Gastroesophageal sphincter (tissue), 4 donors: ENCODE data around the gene BICD1. TPM values are rescaled to one million over a fixed set of nuclear protein-coding genes. Genes with fewer than 3 reads are reported as not detected.
"Not testable (repeated sequence)": the region's sequence is repeated elsewhere in the genome, so short reads cannot be mapped to it uniquely, and the experiment has no call there.

Experiments
- ATAC-seq: fragments of 150-250 bp; one replicate; pipeline ENCODE4 v1.9.1; 2016; ENCODE audit warnings: mild to moderate bottlenecking, moderate library complexity
- H3K27ac ChIP-seq, 4 donors: fragments of 200-600 bp; sonication (generic) in 3 of 4; 1 replicate in 3 of 4; 2 replicates in 1 of 4; pipeline ENCODE4 v1.5.1; 2016 to 2019
- H3K27me3 ChIP-seq: fragments of 200-600 bp; sonication (generic); one replicate; pipeline ENCODE4 v1.5.1; 2019
- H3K36me3 ChIP-seq, 2 donors: fragments of 200-600 bp; sonication (generic); one replicate each; pipeline ENCODE4 v1.5.1; 2019; ENCODE audit warnings: control low read depth in 1 of 2
- H3K4me1 ChIP-seq, 3 donors: fragments of 200-600 bp; sonication (generic); 1 replicate in 2 of 3; 2 replicates in 1 of 3; pipeline ENCODE4 v1.5.1; 2016 to 2019; ENCODE audit warnings: control low read depth in 2 of 3
- H3K4me3 ChIP-seq, 2 donors: fragments of 200-600 bp; sonication (generic); one replicate each; pipeline ENCODE4 v1.5.1; 2019; ENCODE audit warnings: mild to moderate bottlenecking in 1 of 2, moderate library complexity in 1 of 2
- H3K9me3 ChIP-seq, 3 donors: fragments of 200-600 bp; sonication (generic); one replicate each; pipeline ENCODE4 v1.5.1; 2017 to 2019; ENCODE audit warnings: control low read depth in 2 of 3
- CTCF ChIP-seq, 4 experiments: fragments of 200-600 bp in 2 of 4; fragments of 450-650 bp in 2 of 4; sonication (generic) in 1 of 4; IDR thresholded peaks; one replicate each; pipeline ENCODE4 v1.5.1; 2017 to 2019; ENCODE audit warnings: antibody characterized with exemption in 4 of 4, mild to moderate bottlenecking in 2 of 4, moderate library complexity in 2 of 4
- EP300 ChIP-seq: sonication (generic); formaldehyde crosslinking; IDR thresholded peaks from one replicate; pipeline ENCODE4 v1.6.1; 2017; ENCODE audit warnings: antibody characterized with exemption, mild to moderate bottlenecking
- POLR2A ChIP-seq, 2 donors: fragments of 450-650 bp; IDR thresholded peaks; one replicate each; pipeline ENCODE4 v1.6.1; 2017; ENCODE audit warnings: antibody characterized with exemption in 2 of 2, mild to moderate bottlenecking in 2 of 2, moderate library complexity in 1 of 2
- POLR2AphosphoS5 ChIP-seq: sonication (generic); formaldehyde crosslinking; IDR thresholded peaks from one replicate; pipeline ENCODE4 v1.6.1; 2017; ENCODE audit warnings: antibody characterized with exemption
- WGBS, 2 donors: methylation state at CpG; one replicate each; pipeline ENCODE4 v1.1.5; 2018; ENCODE audit warnings: low coverage in 1 of 2; 5-methylcytosine and 5-hydroxymethylcytosine counted together
- total RNA-seq, 4 donors: library from RNA; depleted of rRNA; stranded (reverse); fragments of >200 nt; gene quantifications; one replicate each; pipeline ENCODE4 v1.1.0, GENCODE V29; 2016

BICD1 gene
- total RNA-seq, 4 donors from 2014 or later = 3.8 to 22.5 (median 16.3) TPM

- Histone ChIP-seq H3K27me3 (no peaks in the 10 kb centered on the region), H3K36me3 (no peaks in the 10 kb centered on the region), H3K27ac (no peak overlapping the region), H3K9me3 (no peaks in the 10 kb centered on the region), H3K4me3 (no peak overlapping the region), H3K4me1 (peaks cover 0 to 18% (median 2%) of the 10 kb centered on the region in 3 donors)
- no peak for ATAC-seq
- WGBS, 2 donors = 87 to 100% methylated on average over 1 to 2 of the region's 2 CpGs
- TF ChIP-seq EP300 (no peak), POLR2A (IDR thresholded peaks at IDR 0.05) (no peak), CTCF (IDR thresholded peaks at IDR 0.05) (no peak), POLR2AphosphoS5 (no peak)
Observed at GRCh38 chr12:32272465-32272864, 165.8 kb downstream of the BICD1 start.

- Histone ChIP-seq H3K27me3 (no peaks in the 10 kb centered on the region), H3K4me3 (no peak overlapping the region), H3K4me1 (peaks cover 0 to 18% (median 2%) of the 10 kb centered on the region in 3 donors), H3K36me3 (no peaks in the 10 kb centered on the region), H3K27ac (no peak overlapping the region), H3K9me3 (no peaks in the 10 kb centered on the region)
- TF ChIP-seq CTCF (IDR thresholded peaks at IDR 0.05) (no peak), POLR2AphosphoS5 (no peak), EP300 (no peak), POLR2A (IDR thresholded peaks at IDR 0.05) (no peak)
- no peak for ATAC-seq
- WGBS, 2 donors = 41 to 73% methylated on average over 3 to 4 of the region's 4 CpGs
Observed at GRCh38 chr12:32273063-32273522, 166.4 kb downstream of the BICD1 start.

- Histone ChIP-seq H3K27me3 (no peaks in the 10 kb centered on the region), H3K27ac (no peak overlapping the region), H3K36me3 (no peaks in the 10 kb centered on the region), H3K9me3 (no peaks in the 10 kb centered on the region), H3K4me1 (peaks cover 0 to 18% (median 2%) of the 10 kb centered on the region in 3 donors), H3K4me3 (no peak overlapping the region)
- no peak for ATAC-seq
- WGBS, 2 donors = 77 to 83% methylated on average over 3 to 6 of the region's 7 CpGs
- TF ChIP-seq EP300 = no peak
- TF ChIP-seq POLR2A (IDR thresholded peaks at IDR 0.05) = no peak
- TF ChIP-seq POLR2AphosphoS5 = no peak
- TF ChIP-seq CTCF (IDR thresholded peaks at IDR 0.05) = no peak
Observed at GRCh38 chr12:32273712-32274111, 167.1 kb downstream of the BICD1 start.

- Histone ChIP-seq H3K36me3 (no peaks in the 10 kb centered on the region), H3K4me3 (no peak overlapping the region), H3K9me3 (no peaks in the 10 kb centered on the region), H3K4me1 (peaks cover 0 to 18% (median 2%) of the 10 kb centered on the region in 3 donors), H3K27ac (no peak overlapping the region), H3K27me3 (no peaks in the 10 kb centered on the region)
- WGBS, 2 donors = 80 to 84% methylated on average over 2 of the region's 2 CpGs
- no peak for ATAC-seq
- no peak for TF ChIP-seq POLR2A (IDR thresholded peaks at IDR 0.05)
- no peak for TF ChIP-seq POLR2AphosphoS5
Observed at GRCh38 chr12:32274665-32275064, 168.0 kb downstream of the BICD1 start.

- not testable (repeated sequence) for H3K27me3 ChIP-seq, H3K9me3 ChIP-seq, H3K27ac ChIP-seq, H3K36me3 ChIP-seq, H3K4me3 ChIP-seq, ATAC-seq
- WGBS, 2 donors = 83 to 93% methylated on average over 16 of the region's 17 CpGs
- H3K4me1 ChIP-seq = peaks cover 0 to 17% (median 2%) of the 10 kb centered on the region in 3 donors
Observed at GRCh38 chr12:32275520-32275919, 168.9 kb downstream of the BICD1 start.

- H3K4me1 ChIP-seq = no peaks in the 10 kb centered on the region
- no peak overlapping the region for H3K27ac ChIP-seq
- H3K9me3 ChIP-seq = no peaks in the 10 kb centered on the region
- no peaks in the 10 kb centered on the region for H3K36me3 ChIP-seq
- H3K4me3 ChIP-seq = no peak overlapping the region
- H3K27me3 ChIP-seq = no peaks in the 10 kb centered on the region
- no peak for TF ChIP-seq CTCF (IDR thresholded peaks at IDR 0.05)
- TF ChIP-seq POLR2A (IDR thresholded peaks at IDR 0.05) = no peak
- no peak for TF ChIP-seq POLR2AphosphoS5
- TF ChIP-seq EP300 = no peak
- no peak for ATAC-seq
- WGBS, 2 donors = 100% methylated on average over 2 of the region's 2 CpGs
Observed at GRCh38 chr12:32277774-32278173, 171.1 kb downstream of the BICD1 start.
